ENCODE data around the gene SH3TC1.

The SH3TC1 gene

DNA sequence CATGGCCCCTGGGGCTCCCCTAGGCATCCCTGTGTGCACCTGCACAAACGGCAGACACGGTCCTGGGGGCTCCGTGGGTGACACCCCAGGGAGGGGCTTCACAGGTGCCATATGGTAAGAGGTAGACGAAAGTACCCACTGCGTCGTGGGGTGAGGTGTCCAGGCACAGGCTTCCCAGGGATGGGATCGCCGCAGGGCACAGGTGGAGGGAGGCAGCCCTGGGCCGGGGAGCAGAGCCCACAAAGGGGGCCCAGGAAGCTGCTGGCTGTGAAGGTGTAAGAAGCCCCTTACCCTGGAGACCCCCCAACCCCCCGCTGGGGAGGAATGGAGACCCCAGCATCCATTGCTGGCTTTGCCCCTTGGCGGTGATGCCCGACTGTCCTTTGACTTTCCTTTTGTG lies 10.9 kb downstream of the SH3TC1 start:
- DNase-seq (ENCODE audit: low read depth): no peak
- TF ChIP-seq, protein P1, sequence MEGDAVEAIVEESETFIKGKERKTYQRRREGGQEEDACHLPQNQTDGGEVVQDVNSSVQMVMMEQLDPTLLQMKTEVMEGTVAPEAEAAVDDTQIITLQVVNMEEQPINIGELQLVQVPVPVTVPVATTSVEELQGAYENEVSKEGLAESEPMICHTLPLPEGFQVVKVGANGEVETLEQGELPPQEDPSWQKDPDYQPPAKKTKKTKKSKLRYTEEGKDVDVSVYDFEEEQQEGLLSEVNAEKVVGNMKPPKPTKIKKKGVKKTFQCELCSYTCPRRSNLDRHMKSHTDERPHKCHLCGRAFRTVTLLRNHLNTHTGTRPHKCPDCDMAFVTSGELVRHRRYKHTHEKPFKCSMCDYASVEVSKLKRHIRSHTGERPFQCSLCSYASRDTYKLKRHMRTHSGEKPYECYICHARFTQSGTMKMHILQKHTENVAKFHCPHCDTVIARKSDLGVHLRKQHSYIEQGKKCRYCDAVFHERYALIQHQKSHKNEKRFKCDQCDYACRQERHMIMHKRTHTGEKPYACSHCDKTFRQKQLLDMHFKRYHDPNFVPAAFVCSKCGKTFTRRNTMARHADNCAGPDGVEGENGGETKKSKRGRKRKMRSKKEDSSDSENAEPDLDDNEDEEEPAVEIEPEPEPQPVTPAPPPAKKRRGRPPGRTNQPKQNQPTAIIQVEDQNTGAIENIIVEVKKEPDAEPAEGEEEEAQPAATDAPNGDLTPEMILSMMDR (IDR thresholded peaks at IDR 0.05; ENCODE audit: control insufficient read depth, extremely low read depth, insufficient read depth): no peak
- no peak overlapping the region for H3K4me3 ChIP-seq (ENCODE audit: low read depth, low read length)

DNA sequence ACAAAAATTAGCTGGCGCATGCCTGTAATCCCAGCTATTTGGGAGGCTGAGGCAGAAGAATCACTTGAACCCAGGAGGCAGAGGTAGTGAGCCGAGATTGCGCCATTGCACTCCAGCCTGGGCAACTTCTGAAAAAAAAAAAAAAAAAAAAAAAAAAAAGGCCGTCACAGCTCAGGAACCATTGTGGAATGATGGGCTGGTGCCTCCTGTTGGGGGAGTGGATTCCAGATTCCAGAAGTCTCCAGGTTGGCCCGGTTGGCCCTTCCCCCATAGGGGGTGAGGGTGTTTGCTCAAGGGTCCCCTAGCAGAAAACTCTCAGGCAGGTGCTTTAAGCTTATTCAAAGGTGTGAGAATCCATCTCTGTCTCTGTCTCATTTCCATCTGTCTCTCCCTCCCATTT lies 11.5 kb downstream of the SH3TC1 start:
- DNase-seq (ENCODE audit: low read depth): no peak
- H3K4me3 ChIP-seq (ENCODE audit: low read depth, low read length): no peak overlapping the region
- TF ChIP-seq, protein P1 (IDR thresholded peaks at IDR 0.05; ENCODE audit: control insufficient read depth, extremely low read depth, insufficient read depth): no peak

DNA sequence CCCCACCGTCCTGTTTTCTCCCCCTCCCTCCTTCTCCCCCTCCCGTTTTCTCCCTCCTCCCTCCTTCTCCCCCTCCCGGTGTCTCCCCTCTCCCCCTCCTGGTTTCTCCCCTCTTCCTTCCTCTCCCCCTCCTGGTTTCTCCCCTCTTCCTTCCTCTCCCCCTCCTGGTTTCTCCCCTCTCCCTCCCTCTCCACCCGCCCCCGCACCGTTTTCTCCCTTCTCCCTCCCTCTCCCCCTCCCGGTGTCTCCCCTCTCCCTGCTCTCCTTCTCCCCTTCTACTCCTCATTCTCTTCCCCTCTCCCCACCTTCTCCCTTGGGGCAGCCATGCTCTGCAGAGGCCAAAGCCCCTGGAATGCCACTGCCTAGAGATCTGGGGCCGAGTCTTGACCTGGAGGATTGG lies 12.2 kb downstream of the SH3TC1 start:
- TF ChIP-seq, protein P1 (IDR thresholded peaks at IDR 0.05; ENCODE audit: control insufficient read depth, extremely low read depth, insufficient read depth): no peak

DNA sequence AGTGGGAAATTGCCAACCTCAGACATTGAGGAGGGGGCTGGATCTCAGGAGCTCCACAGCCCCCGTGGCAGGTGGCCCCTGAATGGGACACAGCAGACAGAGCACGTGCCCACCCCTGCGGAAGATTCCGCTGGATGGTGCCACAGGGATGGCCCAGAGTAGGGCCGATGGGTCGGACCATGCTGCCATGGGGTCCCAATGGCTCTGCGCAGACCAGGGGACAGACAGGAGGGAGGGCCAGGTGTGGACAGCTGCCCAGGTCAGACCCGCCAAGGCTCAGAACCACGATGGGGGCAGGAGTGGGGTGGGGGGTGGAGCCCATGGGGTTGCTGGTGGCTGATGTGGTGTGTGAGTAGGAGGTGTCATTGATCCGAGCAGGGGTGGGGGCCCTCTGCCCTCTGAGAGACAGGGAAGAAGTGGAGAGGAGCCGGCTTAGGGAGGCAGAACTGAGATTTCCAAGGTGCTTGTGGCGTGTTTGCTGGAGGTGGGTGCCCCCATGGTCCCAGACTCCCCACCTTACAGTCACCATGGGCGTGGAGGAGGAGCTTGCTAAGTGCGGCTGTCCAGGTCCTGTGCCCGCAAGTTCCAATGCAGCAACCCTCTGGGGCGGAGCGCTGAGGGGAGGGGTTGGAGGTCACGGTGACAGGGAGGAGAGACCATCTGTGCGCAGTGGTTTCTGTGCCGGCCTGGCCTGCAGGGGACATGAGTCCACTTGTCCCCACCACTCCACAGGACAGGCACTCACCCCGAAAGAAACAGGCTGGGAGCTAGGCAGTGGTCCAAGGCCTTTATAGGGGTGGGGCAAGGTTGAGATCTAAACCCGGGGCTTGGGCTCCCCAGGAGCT lies 12.9 kb downstream of the SH3TC1 start:
- DNase-seq (ENCODE audit: low read depth): no peak
- TF ChIP-seq, protein P1 (IDR thresholded peaks at IDR 0.05; ENCODE audit: control insufficient read depth, extremely low read depth, insufficient read depth): no peak
- no peak overlapping the region for H3K4me3 ChIP-seq (ENCODE audit: low read depth, low read length)

More for the DNA sequence above, 12.2 kb downstream of the SH3TC1 start:
- no peak for DNase-seq (ENCODE audit: low read depth)
- H3K4me3 ChIP-seq (ENCODE audit: low read depth, low read length): no peak overlapping the region

DNA sequence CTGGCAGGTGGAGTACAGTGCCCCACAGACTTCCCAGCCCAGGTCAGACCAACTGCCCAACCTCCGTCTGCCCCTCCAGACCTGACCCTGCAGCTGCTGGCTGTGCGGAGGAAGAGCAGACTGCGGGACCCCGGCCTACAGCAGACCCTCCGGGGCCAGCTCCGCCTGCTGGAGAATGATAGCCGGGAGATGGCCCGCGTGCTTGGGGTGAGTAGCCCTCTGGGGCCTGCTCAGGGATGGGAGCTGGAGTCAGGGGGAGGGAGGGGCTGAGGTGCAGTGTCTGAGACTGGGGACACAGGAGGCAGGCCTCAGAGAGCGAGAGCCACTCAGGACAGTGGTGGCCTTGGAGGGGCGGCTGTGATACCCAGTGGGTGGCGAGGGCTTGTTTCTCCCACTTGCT lies 13.5 kb downstream of the SH3TC1 start:
- DNase-seq (ENCODE audit: low read depth): no peak
- TF ChIP-seq, protein P1 (IDR thresholded peaks at IDR 0.05; ENCODE audit: control insufficient read depth, extremely low read depth, insufficient read depth): no peak
- H3K4me3 ChIP-seq (ENCODE audit: low read depth, low read length): no peak overlapping the region

DNA sequence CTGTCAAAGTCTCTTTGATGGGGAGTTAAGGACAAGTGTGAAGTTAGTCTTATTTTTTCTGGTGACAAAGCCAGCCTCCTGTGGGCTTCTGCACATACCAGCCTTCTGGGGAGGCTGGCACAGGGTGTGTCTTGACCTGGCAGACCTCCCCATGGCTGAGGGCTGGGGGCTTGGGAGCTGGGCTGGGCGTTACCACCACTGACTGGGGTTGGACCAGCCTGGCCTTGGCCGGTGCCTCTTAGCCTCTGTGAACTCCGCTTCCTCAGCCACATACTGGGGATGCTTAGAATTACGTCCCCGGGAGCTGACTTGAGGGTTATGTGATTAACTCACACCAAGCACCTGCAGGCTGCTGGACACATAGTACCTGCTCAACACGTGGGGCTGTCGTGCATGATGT lies 14.0 kb downstream of the SH3TC1 start:
- DNase-seq (ENCODE audit: low read depth): no peak
- TF ChIP-seq, protein P1 (IDR thresholded peaks at IDR 0.05; ENCODE audit: control insufficient read depth, extremely low read depth, insufficient read depth): no peak
- no peak overlapping the region for H3K4me3 ChIP-seq (ENCODE audit: low read depth, low read length)

DNA sequence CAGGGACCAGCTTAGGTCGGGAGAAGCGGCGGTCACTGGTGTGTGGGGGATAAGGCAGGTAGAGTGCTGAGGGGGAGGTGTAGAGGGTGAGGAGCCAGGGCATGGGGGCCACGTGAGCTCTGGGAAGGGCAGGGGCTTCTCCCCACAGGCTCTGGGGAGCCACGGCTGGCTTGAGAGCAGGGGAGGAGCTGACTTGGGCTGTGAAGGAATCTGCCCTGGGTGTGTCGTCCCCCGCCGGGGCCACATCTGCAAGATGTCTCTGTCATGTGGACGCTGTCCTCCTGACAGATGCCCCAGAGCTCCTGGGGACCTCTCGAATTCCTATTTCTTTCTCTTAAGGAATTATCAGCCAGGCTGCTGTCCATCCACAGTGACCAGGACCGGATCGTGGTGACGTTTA lies 15.0 kb downstream of the SH3TC1 start:
- no peak overlapping the region for H3K4me3 ChIP-seq (ENCODE audit: low read depth, low read length)
- no peak for DNase-seq (ENCODE audit: low read depth)

More for the DNA sequence above, 15.0 kb downstream of the SH3TC1 start:
- TF ChIP-seq, protein P1 (IDR thresholded peaks at IDR 0.05; ENCODE audit: control insufficient read depth, extremely low read depth, insufficient read depth): no peak

Measured in LNCaP clone FGC (cell line).